HTR-8/SVneo (cell line): ENCODE results near the gene AMBRA1.

Experiments used
- DNase-seq: peaks from one replicate; pipeline ENCODE4 v3.0.0; 2011; ENCODE audit warnings: low spot score, mixed read lengths; ENCODE audit not compliant: insufficient read length
- FAIRE-seq: peaks from 2 replicates; lab custom pipeline; 2011; peaks lifted over from hg19 to GRCh38; lab: Jason Lieb, UNC

AMBRA1 gene

GRCh38 chr11:46414879-46415278 lies 178.9 kb downstream of the AMBRA1 start:
- FAIRE-seq (no peak), DNase-seq (no peak)

GRCh38 chr11:46414466-46414796 lies 179.4 kb downstream of the AMBRA1 start:
- DNase-seq (no peak), FAIRE-seq (no peak)

- DNase-seq (no peak), FAIRE-seq (no peak)
Observed at GRCh38 chr11:46413760-46414465, 179.9 kb downstream of the AMBRA1 start.

GRCh38 chr11:46410021-46410420 lies 183.8 kb downstream of the AMBRA1 start:
- FAIRE-seq: no peak
- DNase-seq: no peak

- FAIRE-seq (no peak), DNase-seq (no peak)
Observed at GRCh38 chr11:46408407-46408986, 185.3 kb downstream of the AMBRA1 start.

GRCh38 chr11:46407635-46408034 lies 186.2 kb downstream of the AMBRA1 start:
- FAIRE-seq: no peak
- no peak for DNase-seq

- DNase-seq: no peak
- FAIRE-seq: no peak
Observed at GRCh38 chr11:46404476-46405017, 189.3 kb downstream of the AMBRA1 start.

GRCh38 chr11:46402957-46403902 lies 190.6 kb downstream of the AMBRA1 start:
- DNase-seq: no peak
- no peak for FAIRE-seq

GRCh38 chr11:46397526-46397925 lies 196.3 kb downstream of the AMBRA1 start:
- FAIRE-seq (no peak), DNase-seq (no peak)

- FAIRE-seq: no peak
Observed at GRCh38 chr11:46393759-46394158, 200.1 kb downstream of the AMBRA1 start.

GRCh38 chr11:46393231-46393616 lies 200.6 kb downstream of the AMBRA1 start:
- no peak for DNase-seq
- no peak for FAIRE-seq

More at GRCh38 chr11:46393759-46394158, 200.1 kb downstream of the AMBRA1 start:
- DNase-seq: no peak

- no peak for FAIRE-seq
- DNase-seq: peak; percentile 84
Observed at GRCh38 chr11:46392421-46393230, 201.2 kb downstream of the AMBRA1 start.

GRCh38 chr11:46391578-46392420 lies 202.0 kb downstream of the AMBRA1 start, which contains the start of gene CHRM4:
TSS of gene CHRM4 (minus strand) at chr11:46391776. CDS start at chr11:46386557, 5,219 bp downstream.
- DNase-seq: peak; percentile 67
- FAIRE-seq: peak; percentile 49

- no peak for FAIRE-seq
- no peak for DNase-seq
Observed at GRCh38 chr11:46391186-46391577, 202.6 kb downstream of the AMBRA1 start.

- DNase-seq (no peak), FAIRE-seq (no peak)
Observed at GRCh38 chr11:46390331-46391171, 203.3 kb downstream of the AMBRA1 start.

- FAIRE-seq (peak; percentile 92), DNase-seq (peak; percentile 82)
Observed at GRCh38 chr11:46389450-46390330, 204.1 kb downstream of the AMBRA1 start.
